ENCODE results near the gene HOXD4. TPM values are rescaled to one million over a fixed set of nuclear protein-coding genes. Genes with fewer than 3 reads are reported as not detected.

HOXD4 gene
- polyA plus RNA-seq, 2 donors: 0.61 to 1.0 TPM

- H3K9me3 ChIP-seq (ENCODE audit: control insufficient read depth in 2 of 2, insufficient read depth in 1 of 2, low read depth in 1 of 2, low read length in 1 of 2): peaks cover 0 to 2% of the 10 kb centered on the region in 2 donors
- peaks cover 0 to 24% of the 10 kb centered on the region in 2 donors for H3K27me3 ChIP-seq (ENCODE audit: control insufficient read depth in 1 of 2, insufficient read depth in 2 of 2, low read length in 2 of 2)
- no peaks in the 10 kb centered on the region for H3K36me3 ChIP-seq (ENCODE audit: control insufficient read depth in 2 of 2, insufficient read depth in 2 of 2, low read length in 1 of 2)
- no peak overlapping the region for H3K27ac ChIP-seq (ENCODE audit: low read depth in 2 of 2, low read length in 1 of 2)
- H3K4me3 ChIP-seq (ENCODE audit: low read depth in 1 of 2, low read length in 2 of 2): peak overlapping the region; percentile 37 to 52
- WGBS, 2 donors: 20 to 21% methylated on average over 41 of the region's 41 CpGs
- H3K4me1 ChIP-seq (ENCODE audit: control insufficient read depth in 2 of 2, insufficient read depth in 2 of 2, low read length in 1 of 2): peaks cover 2 to 6% of the 10 kb centered on the region in 2 donors
Observed at GRCh38 chr2:176139661-176140512, 11.5 kb upstream of the HOXD4 start.

- Histone ChIP-seq H3K4me3 (ENCODE audit: low read depth in 1 of 2, low read length in 2 of 2) (peak overlapping the region; percentile 37 to 52), H3K27ac (ENCODE audit: low read depth in 2 of 2, low read length in 1 of 2) (no peak overlapping the region)
- WGBS, 2 donors: 7 to 10% methylated on average over 47 to 48 of the region's 48 CpGs
Observed at GRCh38 chr2:176140513-176141317, 10.6 kb upstream of the HOXD4 start.

GRCh38 chr2:176142281-176142680, 9.1 kb upstream of the HOXD4 start:
- H3K4me3 ChIP-seq (ENCODE audit: low read depth in 1 of 2, low read length in 2 of 2): no peak overlapping the region
- H3K27ac ChIP-seq (ENCODE audit: low read depth in 2 of 2, low read length in 1 of 2): no peak overlapping the region
- peaks cover 0 to 2% of the 10 kb centered on the region in 2 donors for H3K9me3 ChIP-seq (ENCODE audit: control insufficient read depth in 2 of 2, insufficient read depth in 1 of 2, low read depth in 1 of 2, low read length in 1 of 2)
- WGBS, 2 donors: 86 to 91% methylated on average over 2 of the region's 2 CpGs
- peaks cover 0 to 2% of the 10 kb centered on the region in 2 donors for H3K4me1 ChIP-seq (ENCODE audit: control insufficient read depth in 2 of 2, insufficient read depth in 2 of 2, low read length in 1 of 2)
- no peaks in the 10 kb centered on the region for H3K36me3 ChIP-seq (ENCODE audit: control insufficient read depth in 2 of 2, insufficient read depth in 2 of 2, low read length in 1 of 2)
- peaks cover 0 to 27% of the 10 kb centered on the region in 2 donors for H3K27me3 ChIP-seq (ENCODE audit: control insufficient read depth in 1 of 2, insufficient read depth in 2 of 2, low read length in 2 of 2)

More at GRCh38 chr2:176140513-176141317, 10.6 kb upstream of the HOXD4 start:
- no peaks in the 10 kb centered on the region for H3K36me3 ChIP-seq (ENCODE audit: control insufficient read depth in 2 of 2, insufficient read depth in 2 of 2, low read length in 1 of 2)
- peaks cover 0 to 2% of the 10 kb centered on the region in 2 donors for H3K9me3 ChIP-seq (ENCODE audit: control insufficient read depth in 2 of 2, insufficient read depth in 1 of 2, low read depth in 1 of 2, low read length in 1 of 2)
- H3K27me3 ChIP-seq (ENCODE audit: control insufficient read depth in 1 of 2, insufficient read depth in 2 of 2, low read length in 2 of 2): peaks cover 0 to 25% of the 10 kb centered on the region in 2 donors
- H3K4me1 ChIP-seq (ENCODE audit: control insufficient read depth in 2 of 2, insufficient read depth in 2 of 2, low read length in 1 of 2): peaks cover 2 to 6% of the 10 kb centered on the region in 2 donors

- 42 to 62% methylated on average over 4 of the region's 4 CpGs for WGBS, 2 donors
- no peak overlapping the region for H3K27ac ChIP-seq (ENCODE audit: low read depth in 2 of 2, low read length in 1 of 2)
- peaks cover 0 to 2% of the 10 kb centered on the region in 2 donors for H3K4me1 ChIP-seq (ENCODE audit: control insufficient read depth in 2 of 2, insufficient read depth in 2 of 2, low read length in 1 of 2)
- peaks cover 0 to 26% of the 10 kb centered on the region in 2 donors for H3K27me3 ChIP-seq (ENCODE audit: control insufficient read depth in 1 of 2, insufficient read depth in 2 of 2, low read length in 2 of 2)
- H3K4me3 ChIP-seq (ENCODE audit: low read depth in 1 of 2, low read length in 2 of 2): no peak overlapping the region
- peaks cover 2 to 9% of the 10 kb centered on the region in 2 donors for H3K9me3 ChIP-seq (ENCODE audit: control insufficient read depth in 2 of 2, insufficient read depth in 1 of 2, low read depth in 1 of 2, low read length in 1 of 2)
- no peaks in the 10 kb centered on the region for H3K36me3 ChIP-seq (ENCODE audit: control insufficient read depth in 2 of 2, insufficient read depth in 2 of 2, low read length in 1 of 2)
Observed at GRCh38 chr2:176145085-176145969, 6.0 kb upstream of the HOXD4 start.

- Histone ChIP-seq H3K4me1 (ENCODE audit: control insufficient read depth in 2 of 2, insufficient read depth in 2 of 2, low read length in 1 of 2) (no peaks in the 10 kb centered on the region), H3K36me3 (ENCODE audit: control insufficient read depth in 2 of 2, insufficient read depth in 2 of 2, low read length in 1 of 2) (no peaks in the 10 kb centered on the region), H3K27ac (ENCODE audit: low read depth in 2 of 2, low read length in 1 of 2) (no peak overlapping the region), H3K9me3 (ENCODE audit: control insufficient read depth in 2 of 2, insufficient read depth in 1 of 2, low read depth in 1 of 2, low read length in 1 of 2) (peaks cover 2 to 12% of the 10 kb centered on the region in 2 donors), H3K27me3 (ENCODE audit: control insufficient read depth in 1 of 2, insufficient read depth in 2 of 2, low read length in 2 of 2) (peaks cover 0 to 30% of the 10 kb centered on the region in 2 donors), H3K4me3 (ENCODE audit: low read depth in 1 of 2, low read length in 2 of 2) (no peak overlapping the region)
- 32 to 38% methylated on average over 6 of the region's 6 CpGs for WGBS, 2 donors
Observed at GRCh38 chr2:176146101-176146500, 5.2 kb upstream of the HOXD4 start.

- Histone ChIP-seq H3K36me3 (ENCODE audit: control insufficient read depth in 2 of 2, insufficient read depth in 2 of 2, low read length in 1 of 2) (no peaks in the 10 kb centered on the region), H3K27me3 (ENCODE audit: control insufficient read depth in 1 of 2, insufficient read depth in 2 of 2, low read length in 2 of 2) (peaks cover 4 to 35% of the 10 kb centered on the region in 2 donors), H3K4me3 (ENCODE audit: low read depth in 1 of 2, low read length in 2 of 2) (no peak overlapping the region), H3K4me1 (ENCODE audit: control insufficient read depth in 2 of 2, insufficient read depth in 2 of 2, low read length in 1 of 2) (no peaks in the 10 kb centered on the region), H3K9me3 (ENCODE audit: control insufficient read depth in 2 of 2, insufficient read depth in 1 of 2, low read depth in 1 of 2, low read length in 1 of 2) (peaks cover 2 to 12% of the 10 kb centered on the region in 2 donors), H3K27ac (ENCODE audit: low read depth in 2 of 2, low read length in 1 of 2) (no peak overlapping the region)
Observed at GRCh38 chr2:176146645-176147044, 4.7 kb upstream of the HOXD4 start.

- 32 to 34% methylated on average over 32 of the region's 32 CpGs for WGBS, 2 donors
- no peaks in the 10 kb centered on the region for H3K36me3 ChIP-seq (ENCODE audit: control insufficient read depth in 2 of 2, insufficient read depth in 2 of 2, low read length in 1 of 2)
- H3K4me3 ChIP-seq (ENCODE audit: low read depth in 1 of 2, low read length in 2 of 2): no peak overlapping the region
- peaks cover 0 to 2% of the 10 kb centered on the region in 2 donors for H3K4me1 ChIP-seq (ENCODE audit: control insufficient read depth in 2 of 2, insufficient read depth in 2 of 2, low read length in 1 of 2)
- peaks cover 2 to 12% of the 10 kb centered on the region in 2 donors for H3K9me3 ChIP-seq (ENCODE audit: control insufficient read depth in 2 of 2, insufficient read depth in 1 of 2, low read depth in 1 of 2, low read length in 1 of 2)
- H3K27me3 ChIP-seq (ENCODE audit: control insufficient read depth in 1 of 2, insufficient read depth in 2 of 2, low read length in 2 of 2): peaks cover 4 to 42% of the 10 kb centered on the region in 2 donors
- H3K27ac ChIP-seq (ENCODE audit: low read depth in 2 of 2, low read length in 1 of 2): no peak overlapping the region
Observed at GRCh38 chr2:176147210-176147799, 4.0 kb upstream of the HOXD4 start.

- peaks cover 4 to 46% of the 10 kb centered on the region in 2 donors for H3K27me3 ChIP-seq (ENCODE audit: control insufficient read depth in 1 of 2, insufficient read depth in 2 of 2, low read length in 2 of 2)
- WGBS, 2 donors: 19 to 25% methylated on average over 31 of the region's 31 CpGs
- H3K4me3 ChIP-seq (ENCODE audit: low read depth in 1 of 2, low read length in 2 of 2): no peak overlapping the region
Observed at GRCh38 chr2:176147800-176148496, 3.4 kb upstream of the HOXD4 start.

More at GRCh38 chr2:176147800-176148496, 3.4 kb upstream of the HOXD4 start:
- H3K27ac ChIP-seq (ENCODE audit: low read depth in 2 of 2, low read length in 1 of 2): no peak overlapping the region
- H3K9me3 ChIP-seq (ENCODE audit: control insufficient read depth in 2 of 2, insufficient read depth in 1 of 2, low read depth in 1 of 2, low read length in 1 of 2): peaks cover 2 to 12% of the 10 kb centered on the region in 2 donors
- peaks cover 0 to 3% of the 10 kb centered on the region in 2 donors for H3K4me1 ChIP-seq (ENCODE audit: control insufficient read depth in 2 of 2, insufficient read depth in 2 of 2, low read length in 1 of 2)
- H3K36me3 ChIP-seq (ENCODE audit: control insufficient read depth in 2 of 2, insufficient read depth in 2 of 2, low read length in 1 of 2): no peaks in the 10 kb centered on the region

Measured in esophagus (tissue), 2 donors.